Epithelial cell of proximal tubule (primary cell): Measurements from ENCODE around the gene TAS2R60. TPM values are rescaled to one million over a fixed set of nuclear protein-coding genes. Genes with fewer than 3 reads are reported as not detected.
"Not testable (repeated sequence)": the region's sequence is repeated elsewhere in the genome, so short reads cannot be mapped to it uniquely, and the experiment has no call there.

ENCODE experiments used
- DNase-seq: peaks from one replicate; pipeline ENCODE4 v3.0.0-alpha.2; 2011; ENCODE audit warnings: low read depth
- H3K4me3 ChIP-seq: 2 replicates; pipeline ENCODE4 v1.5.1; 2011; ENCODE audit warnings: low read depth, mild to moderate bottlenecking, low read length
- CTCF ChIP-seq: conservative IDR thresholded peaks from 2 replicates; pipeline ENCODE4 v1.5.1; 2012; ENCODE audit warnings: low read depth, mild to moderate bottlenecking, low read length
- total RNA-seq: library from RNA; depleted of rRNA; stranded (reverse); fragments of >200 nt; gene quantifications from 2 replicates; pipeline ENCODE4 v1.2.3, GENCODE V29; 2015

Gene TAS2R60
- total RNA-seq, 1 donor from 2014 or later = not detected

- DNase-seq = no peak
- no peak for TF ChIP-seq CTCF
Observed at GRCh38 chr7:143411976-143412708, 31.1 kb upstream of the TAS2R60 start.

GRCh38 chr7:143413123-143413522, 30.1 kb upstream of the TAS2R60 start:
- no peak overlapping the region for H3K4me3 ChIP-seq
- no peak for TF ChIP-seq CTCF
- DNase-seq = no peak

More at GRCh38 chr7:143411976-143412708, 31.1 kb upstream of the TAS2R60 start:
- H3K4me3 ChIP-seq = no peak overlapping the region

DNA sequence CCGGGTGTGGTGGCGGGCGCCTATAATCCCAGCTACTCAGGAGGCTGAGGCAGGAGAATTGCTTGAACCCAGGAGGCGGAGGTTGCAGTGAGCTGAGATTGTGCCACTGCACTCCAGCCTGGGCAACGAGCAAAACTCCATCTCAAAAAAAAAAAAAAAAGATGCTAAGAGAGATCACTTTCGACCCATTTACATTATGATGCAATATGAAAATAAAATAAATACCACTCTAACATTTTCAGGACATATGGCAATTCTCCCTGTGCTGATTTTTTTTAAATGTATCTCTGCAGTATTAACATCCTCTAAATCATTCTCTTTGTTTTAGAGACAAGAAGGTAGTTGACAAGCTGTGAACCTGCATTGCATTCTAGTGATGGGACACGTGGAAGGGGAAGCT, 28.0 kb upstream of the TAS2R60 start:
- not testable (repeated sequence) for DNase-seq, H3K4me3 ChIP-seq

DNA sequence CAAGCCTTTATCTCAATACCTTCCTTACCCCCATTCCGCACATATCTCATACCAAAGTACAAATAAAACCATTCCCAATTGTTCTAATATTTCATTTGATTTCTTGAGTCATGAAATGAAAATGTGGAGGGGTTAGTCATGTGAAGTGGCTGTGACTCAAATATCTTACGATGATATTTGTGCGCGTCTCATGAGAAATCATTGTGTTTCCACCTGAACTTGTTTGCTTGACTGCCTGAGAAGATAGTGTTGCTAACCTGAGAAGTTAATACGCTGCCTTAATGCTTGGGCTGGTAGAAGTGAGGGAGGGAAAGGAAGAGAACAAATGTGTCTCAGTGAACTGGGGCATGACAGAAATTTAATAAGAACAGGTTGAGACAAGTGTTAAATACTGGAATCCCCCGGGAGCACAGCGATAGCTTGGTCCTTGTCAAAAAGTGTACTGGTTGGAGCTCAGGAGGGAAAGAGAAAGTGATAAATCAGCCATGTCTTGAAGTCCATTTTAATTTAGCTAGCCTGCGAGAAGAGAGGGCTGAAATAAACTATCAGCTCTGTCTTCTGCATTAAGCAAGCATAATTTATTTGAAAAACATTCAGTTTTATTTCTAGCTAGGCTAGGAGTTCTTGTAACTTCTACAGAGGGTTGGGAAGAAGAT, 27.4 kb upstream of the TAS2R60 start:
- H3K4me3 ChIP-seq = peak overlapping the region; percentile 11
- DNase-seq = no peak
- no peak for TF ChIP-seq CTCF

DNA sequence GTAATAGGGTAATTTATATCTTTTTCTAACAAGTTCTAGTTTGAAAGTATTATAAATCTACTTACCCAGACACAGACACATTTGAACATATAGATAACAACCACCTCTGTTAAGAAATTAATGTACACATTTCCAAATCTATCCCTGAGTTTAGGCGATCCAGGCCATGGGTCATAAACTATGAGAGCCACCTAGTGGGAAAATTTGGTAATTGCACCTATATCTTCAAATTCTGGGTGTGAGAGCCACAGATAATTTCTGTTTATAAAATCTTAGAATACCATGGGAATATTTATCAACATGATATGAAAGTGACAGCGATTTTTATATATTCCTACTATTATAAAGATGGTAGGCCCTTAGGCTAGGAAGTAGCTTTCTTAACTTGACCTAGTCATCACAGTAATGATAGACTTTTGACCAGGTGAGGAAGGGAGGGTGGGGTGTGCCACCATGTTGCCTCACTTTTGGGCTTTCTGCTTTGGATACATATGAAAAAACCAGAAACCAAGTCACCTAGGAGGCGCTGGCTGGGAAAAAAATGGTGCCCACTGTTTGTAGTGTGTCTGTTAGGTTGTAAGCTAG, 26.6 kb upstream of the TAS2R60 start:
- DNase-seq = no peak
- H3K4me3 ChIP-seq = no peak overlapping the region
- peak; percentile 76 for TF ChIP-seq CTCF

DNA sequence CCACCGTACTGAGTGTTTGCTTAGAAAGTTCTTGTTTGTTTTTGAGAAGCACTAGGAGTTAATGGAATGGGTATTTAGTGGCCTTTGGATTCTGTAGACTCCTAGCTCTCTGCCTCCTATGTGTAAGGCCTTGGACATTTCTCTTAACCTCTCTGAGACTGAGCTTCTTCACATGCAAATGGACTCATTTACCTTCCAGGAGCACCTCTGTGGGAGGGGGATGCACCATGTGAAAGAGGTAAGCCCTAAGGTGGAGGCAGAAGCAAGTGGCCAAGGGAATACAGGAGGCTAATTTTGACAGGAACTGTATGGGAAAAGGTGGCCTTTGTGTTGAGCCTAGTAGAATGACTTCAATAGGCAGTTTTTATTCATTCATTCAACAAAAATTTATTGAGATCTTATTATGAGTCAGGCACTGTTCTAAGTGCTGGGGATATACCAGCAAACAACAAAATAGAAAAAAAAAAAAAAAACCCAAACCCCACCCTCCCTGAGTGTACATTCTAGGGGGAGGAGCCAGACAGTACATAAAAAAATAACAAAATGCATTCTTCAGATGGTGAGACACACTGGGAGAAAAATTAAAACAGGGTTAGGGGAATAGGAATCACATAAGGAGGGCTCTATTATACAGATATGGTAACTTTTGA, 25.4 kb upstream of the TAS2R60 start:
- no peak for TF ChIP-seq CTCF
- H3K4me3 ChIP-seq = no peak overlapping the region
- no peak for DNase-seq

DNA sequence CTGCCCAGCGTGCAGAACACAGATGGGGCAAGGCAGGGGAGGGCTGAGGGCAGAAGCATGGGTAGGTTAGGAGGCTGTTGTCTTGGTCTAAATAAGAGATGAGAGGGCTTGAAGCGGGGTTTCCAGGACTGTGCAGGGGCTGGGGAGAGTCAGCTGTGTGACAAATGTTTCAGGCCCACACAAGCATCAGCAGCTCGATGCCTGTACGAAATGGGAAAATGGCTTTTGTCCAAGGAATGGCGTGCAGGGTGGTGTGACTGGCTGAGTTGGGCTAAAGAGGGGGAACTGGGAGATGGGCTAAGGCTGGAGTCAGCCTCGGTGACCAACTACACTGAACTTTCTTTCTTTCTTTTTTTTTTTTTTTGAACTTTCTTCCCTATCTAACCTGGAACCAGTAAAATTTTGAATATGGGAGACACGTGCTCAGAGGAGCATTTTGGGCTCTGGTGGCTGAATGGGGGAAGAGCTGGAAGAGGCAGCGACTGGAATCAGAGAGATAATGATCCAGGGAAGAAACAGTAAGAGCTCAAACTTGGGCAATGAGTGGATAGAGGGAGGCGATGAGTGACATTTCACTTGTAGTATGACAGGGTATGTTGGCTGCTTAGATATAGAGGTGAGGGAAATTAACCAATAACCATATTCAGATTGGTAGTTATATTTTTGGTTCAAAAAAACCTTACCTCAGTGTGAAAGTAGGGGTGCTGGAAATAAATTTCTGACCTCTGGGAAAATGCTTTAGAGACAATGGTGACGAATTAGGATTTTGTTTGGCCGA, 24.4 kb upstream of the TAS2R60 start:
- DNase-seq = no peak
- no peak for TF ChIP-seq CTCF
- no peak overlapping the region for H3K4me3 ChIP-seq
